ENCODE measurements around the gene ARHGAP22. TPM values are rescaled to one million over a fixed set of nuclear protein-coding genes. Genes with fewer than 3 reads are reported as not detected.

Gene ARHGAP22
- total RNA-seq, 1 experiment from 2014 or later, result 9.9 TPM

GRCh38 chr10:48575901-48576300 lies 29.0 kb downstream of the ARHGAP22 start:
- Histone ChIP-seq H3K9ac (ENCODE audit: low read length) (no peak overlapping the region), H3K9me2 (ENCODE audit: insufficient read depth) (no peaks in the 10 kb centered on the region), H3K27ac (ENCODE audit: low read depth, low read length) (no peak overlapping the region), H3K27me3 (ENCODE audit: insufficient read depth, low read length) (no peaks in the 10 kb centered on the region), H3K4me1 (ENCODE audit: control insufficient read depth in 1 of 2, insufficient read depth in 2 of 2, low read length in 2 of 2) (no peaks in the 10 kb centered on the region), H3K9me3 (ENCODE audit: control insufficient read depth in 1 of 2, insufficient read depth in 1 of 2, low read depth in 1 of 2, low read length in 2 of 2) (no peaks in the 10 kb centered on the region), H4K20me1 (ENCODE audit: insufficient read depth) (no peaks in the 10 kb centered on the region), H3K79me2 (ENCODE audit: insufficient read depth, low read length) (no peaks in the 10 kb centered on the region), H3K36me3 (ENCODE audit: control insufficient read depth in 1 of 2, insufficient read depth in 2 of 2, low read length in 2 of 2) (no peaks in the 10 kb centered on the region), H3K4me2 (ENCODE audit: low read length) (no peak overlapping the region), H3K4me3 (replicated peaks in 1 of 2; ENCODE audit: low read depth in 1 of 2, low read length in 2 of 2) (no peak overlapping the region), H2AFZ (ENCODE audit: low read depth, low read length, poor library complexity, severe bottlenecking) (no peak overlapping the region)
- BruUV-seq (replicated peaks), result no TSS peak
- CTCF ChIA-PET, result interaction anchor here (1.4 kb wide), 1 partner anchor 81 kb away, joined by 4 read pairs; no protein-coding TSS in a partner anchor
- DNase-seq (ENCODE audit: low read depth, low spot score), result no peak
- RAD21 ChIA-PET (ENCODE audit: low non-redundant PET in 1 of 2, low total read pairs in 2 of 2, uncharacterized antibody in 2 of 2, unreplicated experiment in 2 of 2), result no interaction called here
- POLR2A ChIA-PET, result no interaction called here
- ATAC-seq, result no peak
- TF ChIP-seq EZH2 (IDR thresholded peaks at IDR 0.05), result no peak
- no peak for TF ChIP-seq ELF1 (IDR thresholded peaks at IDR 0.05; ENCODE audit: borderline replicate concordance, low read depth)
- TF ChIP-seq ZBTB33 (IDR thresholded peaks at IDR 0.05; ENCODE audit: extremely low read depth, insufficient replicate concordance, low read length), result no peak
- no peak for TF ChIP-seq SP1 (IDR thresholded peaks at IDR 0.05; ENCODE audit: low read depth)
- no peak for TF ChIP-seq CEBPB (IDR thresholded peaks at IDR 0.05; ENCODE audit: low read depth)
- TF ChIP-seq CTCF (IDR thresholded peaks at IDR 0.05 in 2 of 3, conservative IDR thresholded peaks at IDR 0.05 in 1 of 3; ENCODE audit: borderline replicate concordance in 1 of 3, insufficient read depth in 1 of 3, low read depth in 2 of 3, low read length in 2 of 3), result no peak
- no peak for TF ChIP-seq ATF3 (IDR thresholded peaks at IDR 0.05)
- TF ChIP-seq ZNF274 (IDR thresholded peaks at IDR 0.05; ENCODE audit: low read depth, low read length), result no peak
- intact Hi-C loops (cut with micrococcal nuclease), result no loop called here

All from HCT116 (cell line).